GM18951 (cell line): ENCODE data around the gene PTMA.

ENCODE experiments used
- POLR2A ChIP-seq: IDR thresholded peaks from 4 replicates; pipeline ENCODE4 v1.6.1; 2011; ENCODE audit warnings: mild to moderate bottlenecking; ENCODE audit not compliant: insufficient read length, insufficient read depth; ENCODE audit errors: extremely low read depth
- in situ Hi-C: fragments of 300-500 bp; cut with MboI; formaldehyde crosslinking; loops from one replicate; pipeline ENCODE4 v1.12.0; 2022; ENCODE audit warnings: low sequenced_read_pairs, mixed read lengths, inconsistent platforms; ENCODE audit not compliant: unreplicated experiment

The PTMA gene

GRCh38 chr2:231711677-231712450 lies 3.5 kb downstream of the PTMA start:
- TF ChIP-seq POLR2A = peak; percentile 4
- in situ Hi-C loops = loop anchor here (10.0 kb wide), 1 partner anchor 97 kb away; no protein-coding TSS in a partner anchor

GRCh38 chr2:231712451-231713021 lies 4.2 kb downstream of the PTMA start:
- in situ Hi-C loops = loop anchor here (10.0 kb wide), 1 partner anchor 98 kb away; no protein-coding TSS in a partner anchor

GRCh38 chr2:231713406-231713729 lies 5.0 kb downstream of the PTMA start:
- in situ Hi-C loops = loop anchor here (10.0 kb wide), 1 partner anchor 99 kb away; no protein-coding TSS in a partner anchor

- peak; percentile 54 for TF ChIP-seq POLR2A
- in situ Hi-C loops = loop anchor here (10.0 kb wide), 1 partner anchor 99 kb away; no protein-coding TSS in a partner anchor
These were observed 5.7 kb downstream of the PTMA start for GRCh38 chr2:231713730-231714638.

GRCh38 chr2:231714639-231715498 lies 6.5 kb downstream of the PTMA start:
- in situ Hi-C loops = loop anchor here (10.0 kb wide), 1 partner anchor 100 kb away; no protein-coding TSS in a partner anchor
- peak; percentile 5 for TF ChIP-seq POLR2A

GRCh38 chr2:231715499-231715837 lies 7.1 kb downstream of the PTMA start:
- TF ChIP-seq POLR2A = no peak
- in situ Hi-C loops = loop anchor here (10.0 kb wide), 1 partner anchor 101 kb away; no protein-coding TSS in a partner anchor

- in situ Hi-C loops = loop anchor here (10.0 kb wide), 1 partner anchor 101 kb away; no protein-coding TSS in a partner anchor
These were observed 7.8 kb downstream of the PTMA start for GRCh38 chr2:231715988-231716616.

GRCh38 chr2:231716666-231717280 lies 8.4 kb downstream of the PTMA start:
- in situ Hi-C loops = loop anchor here (10.0 kb wide), 1 partner anchor 102 kb away; no protein-coding TSS in a partner anchor
- no peak for TF ChIP-seq POLR2A

More at GRCh38 chr2:231715988-231716616, 7.8 kb downstream of the PTMA start:
- no peak for TF ChIP-seq POLR2A

- in situ Hi-C loops = loop anchor here (10.0 kb wide), 1 partner anchor 103 kb away; no protein-coding TSS in a partner anchor
- no peak for TF ChIP-seq POLR2A
These were observed 9.2 kb downstream of the PTMA start for GRCh38 chr2:231717281-231718171.

- in situ Hi-C loops = loop anchor here (10.0 kb wide), 1 partner anchor 104 kb away; no protein-coding TSS in a partner anchor
These were observed 10.5 kb downstream of the PTMA start for GRCh38 chr2:231718799-231719198.

More at GRCh38 chr2:231718799-231719198, 10.5 kb downstream of the PTMA start:
- no peak for TF ChIP-seq POLR2A
